GM13976 (cell line): ENCODE results near the gene IQCK.

ENCODE experiments used
- DNase-seq: peaks from one replicate; pipeline ENCODE4 v3.0.0; 2012; ENCODE audit warnings: low spot score
- in situ Hi-C: fragments of 300-500 bp; cut with MboI; formaldehyde crosslinking; loops from one replicate; pipeline ENCODE4 v1.12.0; 2022; ENCODE audit warnings: low sequenced_read_pairs, mixed read lengths, inconsistent platforms; ENCODE audit not compliant: unreplicated experiment
- TF ChIP-seq, protein P1 (sequence below): IDR thresholded peaks from 2 replicates; pipeline ENCODE4 v1.5.1; 2012; ENCODE audit warnings: borderline replicate concordance, mild to moderate bottlenecking; ENCODE audit not compliant: insufficient read depth; ENCODE audit errors: extremely low read depth, missing control alignments, control extremely low read depth

The IQCK gene

GRCh38 chr16:19898924-19899604 lies 181.0 kb downstream of the IQCK start:
- TF ChIP-seq, protein P1, sequence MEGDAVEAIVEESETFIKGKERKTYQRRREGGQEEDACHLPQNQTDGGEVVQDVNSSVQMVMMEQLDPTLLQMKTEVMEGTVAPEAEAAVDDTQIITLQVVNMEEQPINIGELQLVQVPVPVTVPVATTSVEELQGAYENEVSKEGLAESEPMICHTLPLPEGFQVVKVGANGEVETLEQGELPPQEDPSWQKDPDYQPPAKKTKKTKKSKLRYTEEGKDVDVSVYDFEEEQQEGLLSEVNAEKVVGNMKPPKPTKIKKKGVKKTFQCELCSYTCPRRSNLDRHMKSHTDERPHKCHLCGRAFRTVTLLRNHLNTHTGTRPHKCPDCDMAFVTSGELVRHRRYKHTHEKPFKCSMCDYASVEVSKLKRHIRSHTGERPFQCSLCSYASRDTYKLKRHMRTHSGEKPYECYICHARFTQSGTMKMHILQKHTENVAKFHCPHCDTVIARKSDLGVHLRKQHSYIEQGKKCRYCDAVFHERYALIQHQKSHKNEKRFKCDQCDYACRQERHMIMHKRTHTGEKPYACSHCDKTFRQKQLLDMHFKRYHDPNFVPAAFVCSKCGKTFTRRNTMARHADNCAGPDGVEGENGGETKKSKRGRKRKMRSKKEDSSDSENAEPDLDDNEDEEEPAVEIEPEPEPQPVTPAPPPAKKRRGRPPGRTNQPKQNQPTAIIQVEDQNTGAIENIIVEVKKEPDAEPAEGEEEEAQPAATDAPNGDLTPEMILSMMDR = peak; percentile 58
- DNase-seq = peak; percentile 70
- in situ Hi-C loops = no loop called here

GRCh38 chr16:19899605-19899955 lies 181.5 kb downstream of the IQCK start:
- TF ChIP-seq, protein P1 = no peak
- DNase-seq = no peak
- in situ Hi-C loops = no loop called here

GRCh38 chr16:19901164-19901563 lies 183.1 kb downstream of the IQCK start:
- DNase-seq = no peak
- in situ Hi-C loops = loop anchor here (10.0 kb wide), 1 partner anchor 404 kb away; no protein-coding TSS in a partner anchor
- TF ChIP-seq, protein P1 = no peak

GRCh38 chr16:19907161-19907992 lies 189.3 kb downstream of the IQCK start:
- TF ChIP-seq, protein P1 = peak; percentile 93
- in situ Hi-C loops = loop anchor here (10.0 kb wide), 1 partner anchor 397 kb away; no protein-coding TSS in a partner anchor
- peak; percentile 75 for DNase-seq
